ENCODE data around the gene SUDS3. TPM values are rescaled to one million over a fixed set of nuclear protein-coding genes. Genes with fewer than 3 reads are reported as not detected.

Gene SUDS3
- total RNA-seq, 2 experiments from 2014 or later, result 17.5 to 22.0 TPM

DNA sequence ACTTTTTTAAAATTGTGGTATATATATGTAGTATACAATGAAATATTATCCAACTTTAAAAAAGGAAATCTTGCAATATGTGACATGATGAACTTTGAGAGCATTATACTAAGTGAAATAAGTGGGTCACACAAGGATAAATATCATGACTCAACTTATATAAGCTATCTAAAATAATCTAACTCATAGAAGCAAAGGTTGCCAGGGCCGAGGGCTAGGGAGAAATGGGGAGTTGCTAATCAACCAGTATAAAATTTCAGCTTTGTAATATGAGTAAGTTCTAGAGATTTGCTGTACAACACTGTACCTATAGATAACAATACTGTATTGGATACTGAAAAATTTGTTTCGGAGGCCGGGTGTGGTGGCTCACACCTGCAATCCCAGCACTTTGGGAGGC, 42.1 kb upstream of the SUDS3 start:
- POLR2A ChIA-PET, result no interaction called here
- no peak for DNase-seq
- Histone ChIP-seq H3K4me3 (ENCODE audit: low read length) (no peak overlapping the region), H3K4me1 (ENCODE audit: insufficient read depth, low read length) (no peaks in the 10 kb centered on the region), H3K9me3 (ENCODE audit: control insufficient read depth in 1 of 2, insufficient read depth in 1 of 2, low read length in 2 of 2) (no peaks in the 10 kb centered on the region), H3K27me3 (ENCODE audit: control insufficient read depth in 1 of 2, insufficient read depth in 2 of 2, low read length in 2 of 2) (no peaks in the 10 kb centered on the region), H3K27ac (ENCODE audit: low read depth in 1 of 2, low read length in 2 of 2) (no peak overlapping the region), H3K36me3 (ENCODE audit: insufficient read depth, low read length) (peaks cover 4% of the 10 kb centered on the region)
- H3K27me3 Mint-ChIP-seq, result no peaks in the 10 kb centered on the region
- TF ChIP-seq, protein P1, sequence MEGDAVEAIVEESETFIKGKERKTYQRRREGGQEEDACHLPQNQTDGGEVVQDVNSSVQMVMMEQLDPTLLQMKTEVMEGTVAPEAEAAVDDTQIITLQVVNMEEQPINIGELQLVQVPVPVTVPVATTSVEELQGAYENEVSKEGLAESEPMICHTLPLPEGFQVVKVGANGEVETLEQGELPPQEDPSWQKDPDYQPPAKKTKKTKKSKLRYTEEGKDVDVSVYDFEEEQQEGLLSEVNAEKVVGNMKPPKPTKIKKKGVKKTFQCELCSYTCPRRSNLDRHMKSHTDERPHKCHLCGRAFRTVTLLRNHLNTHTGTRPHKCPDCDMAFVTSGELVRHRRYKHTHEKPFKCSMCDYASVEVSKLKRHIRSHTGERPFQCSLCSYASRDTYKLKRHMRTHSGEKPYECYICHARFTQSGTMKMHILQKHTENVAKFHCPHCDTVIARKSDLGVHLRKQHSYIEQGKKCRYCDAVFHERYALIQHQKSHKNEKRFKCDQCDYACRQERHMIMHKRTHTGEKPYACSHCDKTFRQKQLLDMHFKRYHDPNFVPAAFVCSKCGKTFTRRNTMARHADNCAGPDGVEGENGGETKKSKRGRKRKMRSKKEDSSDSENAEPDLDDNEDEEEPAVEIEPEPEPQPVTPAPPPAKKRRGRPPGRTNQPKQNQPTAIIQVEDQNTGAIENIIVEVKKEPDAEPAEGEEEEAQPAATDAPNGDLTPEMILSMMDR (IDR thresholded peaks at IDR 0.05), result no peak
- peaks cover 52% of the 10 kb centered on the region for H3K4me1 Mint-ChIP-seq (ENCODE audit: low read depth)
- no peak for ATAC-seq (ENCODE audit: poor library complexity)
- H3K36me3 Mint-ChIP-seq (ENCODE audit: low read depth), result peaks cover 57% of the 10 kb centered on the region
- H3K27ac Mint-ChIP-seq, result no peak overlapping the region
- H3K4me3 Mint-ChIP-seq, result no peak overlapping the region
- CTCF ChIA-PET, result interaction anchor here (1.2 kb wide), 1 partner anchor 42 kb away, joined by 3 read pairs; the partner anchor contains the start of gene SUDS3
- no peaks in the 10 kb centered on the region for H3K9me3 Mint-ChIP-seq
- intact Hi-C loops (cut with DNase I, micrococcal nuclease), result no loop called here

DNA sequence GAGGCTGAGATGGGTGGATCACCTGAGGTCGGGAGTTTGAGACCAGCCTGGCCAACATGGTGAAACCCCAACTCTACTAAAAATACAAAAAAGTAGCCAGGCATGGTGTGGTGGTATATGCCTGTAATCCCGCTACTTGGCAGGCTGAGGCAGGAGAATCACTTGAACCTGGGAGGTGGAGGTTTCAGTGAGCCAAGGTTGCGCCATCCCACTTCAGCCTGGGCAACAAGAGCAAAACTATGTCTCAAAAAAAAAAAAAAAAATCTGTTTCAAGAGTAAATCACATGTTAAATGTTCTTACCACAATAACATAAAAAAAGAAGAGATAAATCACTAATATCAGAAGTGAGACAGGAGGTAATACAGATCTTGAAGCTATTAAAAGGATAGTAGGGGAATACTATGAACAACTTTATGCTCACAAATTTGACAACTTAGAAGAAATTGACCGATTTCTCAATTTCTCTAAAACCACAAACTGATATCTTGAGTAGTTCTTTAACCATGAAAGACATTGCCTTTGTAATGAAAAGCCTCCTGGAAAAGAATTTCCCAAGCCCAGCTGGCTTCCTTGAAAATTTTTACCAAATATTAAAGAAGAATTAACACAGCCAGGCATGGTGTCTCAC, 41.3 kb upstream of the SUDS3 start:
- ATAC-seq (ENCODE audit: poor library complexity) (no peak), DNase-seq (no peak)
- Mint-ChIP-seq H3K4me1 (ENCODE audit: low read depth) (peaks cover 49% of the 10 kb centered on the region), H3K27me3 (no peaks in the 10 kb centered on the region), H3K36me3 (ENCODE audit: low read depth) (peaks cover 61% of the 10 kb centered on the region), H3K4me3 (no peak overlapping the region), H3K9me3 (no peaks in the 10 kb centered on the region), H3K27ac (no peak overlapping the region)
- Histone ChIP-seq H3K4me1 (ENCODE audit: insufficient read depth, low read length) (no peaks in the 10 kb centered on the region), H3K27ac (ENCODE audit: low read depth in 1 of 2, low read length in 2 of 2) (no peak overlapping the region), H3K36me3 (ENCODE audit: insufficient read depth, low read length) (peaks cover 4% of the 10 kb centered on the region), H3K4me3 (ENCODE audit: low read length) (no peak overlapping the region), H3K9me3 (ENCODE audit: control insufficient read depth in 1 of 2, insufficient read depth in 1 of 2, low read length in 2 of 2) (no peaks in the 10 kb centered on the region), H3K27me3 (ENCODE audit: control insufficient read depth in 1 of 2, insufficient read depth in 2 of 2, low read length in 2 of 2) (no peaks in the 10 kb centered on the region)
- ChIA-PET POLR2A (no interaction called here), CTCF (interaction anchor here (1.0 to 1.2 kb wide), 2 partner anchors 24 to 42 kb away, joined by 3 read pairs; partner anchors contain the start of gene SUDS3)
- TF ChIP-seq, protein P1 (IDR thresholded peaks at IDR 0.05), result no peak
- intact Hi-C loops (cut with DNase I, micrococcal nuclease), result no loop called here

DNA sequence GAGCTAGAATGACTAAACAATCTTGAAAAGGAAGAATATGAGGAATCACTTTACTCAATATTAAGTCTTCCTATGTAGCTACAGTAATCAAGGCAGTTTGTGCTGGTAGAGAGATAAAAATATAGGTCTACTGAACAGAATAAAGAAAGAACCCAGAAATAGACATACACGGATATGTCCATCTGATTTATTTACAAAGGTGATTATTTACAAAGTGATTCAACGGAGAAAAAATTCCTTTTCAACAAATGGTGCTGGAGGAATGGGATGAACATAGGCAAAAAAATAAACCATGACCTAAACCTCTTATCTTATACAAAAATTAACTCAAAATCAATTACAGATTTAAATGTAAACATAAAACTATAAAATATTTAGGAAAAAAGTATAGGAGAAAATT, 40.2 kb upstream of the SUDS3 start:
- ChIA-PET CTCF (interaction anchor here (1.0 kb wide), 1 partner anchor 23 kb away, joined by 3 read pairs; no protein-coding TSS in a partner anchor), POLR2A (no interaction called here)
- Histone ChIP-seq H3K27ac (ENCODE audit: low read depth in 1 of 2, low read length in 2 of 2) (no peak overlapping the region), H3K36me3 (ENCODE audit: insufficient read depth, low read length) (peaks cover 4% of the 10 kb centered on the region), H3K9me3 (ENCODE audit: control insufficient read depth in 1 of 2, insufficient read depth in 1 of 2, low read length in 2 of 2) (no peaks in the 10 kb centered on the region), H3K27me3 (ENCODE audit: control insufficient read depth in 1 of 2, insufficient read depth in 2 of 2, low read length in 2 of 2) (no peaks in the 10 kb centered on the region), H3K4me1 (ENCODE audit: insufficient read depth, low read length) (no peaks in the 10 kb centered on the region), H3K4me3 (ENCODE audit: low read length) (no peak overlapping the region)
- peaks cover 54% of the 10 kb centered on the region for H3K36me3 Mint-ChIP-seq (ENCODE audit: low read depth)
- no peak overlapping the region for H3K27ac Mint-ChIP-seq
- H3K9me3 Mint-ChIP-seq, result no peaks in the 10 kb centered on the region
- H3K4me3 Mint-ChIP-seq, result no peak overlapping the region
- ATAC-seq (ENCODE audit: poor library complexity) (no peak), DNase-seq (no peak)
- H3K4me1 Mint-ChIP-seq (ENCODE audit: low read depth), result peaks cover 43% of the 10 kb centered on the region
- intact Hi-C loops (cut with DNase I, micrococcal nuclease), result no loop called here
- TF ChIP-seq, protein P1 (IDR thresholded peaks at IDR 0.05), result no peak
- no peaks in the 10 kb centered on the region for H3K27me3 Mint-ChIP-seq
